Measurements from ENCODE around the gene NACC2.
A peak's percentile ranks its signal among the peaks of the same experiment; 100 is the strongest.

Gene NACC2

GRCh38 chr9:135997090-135998015 is 97.7 kb downstream of the NACC2 start:
- WGBS (ENCODE audit: insufficient coverage): 64% methylated on average over 32 of the region's 34 CpGs
- Histone ChIP-seq H3K4me3 (ENCODE audit: control insufficient read depth in 1 of 7, extremely low read depth in 1 of 7, insufficient read depth in 4 of 7, low read depth in 2 of 7, low read length in 6 of 7) (no peak overlapping the region), H3K9me3 (ENCODE audit: control extremely low read depth in 1 of 5, control insufficient read depth in 4 of 5, insufficient read depth in 2 of 5, low read depth in 1 of 5, low read length in 4 of 5) (no peaks in the 10 kb centered on the region), H3K27ac (ENCODE audit: insufficient read depth in 1 of 2, low read depth in 1 of 2, low read length in 2 of 2, poor library complexity in 1 of 2, severe bottlenecking in 2 of 2) (no peak overlapping the region), H3K36me3 (ENCODE audit: control insufficient read depth in 4 of 4, insufficient read depth in 4 of 4, low read length in 3 of 4) (no peaks in the 10 kb centered on the region), H3K27me3 (replicated peaks in 2 of 5; ENCODE audit: control insufficient read depth in 4 of 5, insufficient read depth in 5 of 5, low read length in 4 of 5) (no peaks in the 10 kb centered on the region), H3K4me1 (ENCODE audit: control extremely low read depth in 1 of 4, control insufficient read depth in 4 of 4, insufficient read depth in 4 of 4, low read length in 3 of 4) (peaks cover 0 to 41% (median 31%) of the 10 kb centered on the region in 4 experiments)
- POLR2A ChIA-PET: no interaction called here
- CTCF ChIA-PET: interaction anchor here (0.8 kb wide), 1 partner anchor 10 kb away, joined by 3 read pairs; no protein-coding TSS in a partner anchor
- DNase-seq: no peak

DNA sequence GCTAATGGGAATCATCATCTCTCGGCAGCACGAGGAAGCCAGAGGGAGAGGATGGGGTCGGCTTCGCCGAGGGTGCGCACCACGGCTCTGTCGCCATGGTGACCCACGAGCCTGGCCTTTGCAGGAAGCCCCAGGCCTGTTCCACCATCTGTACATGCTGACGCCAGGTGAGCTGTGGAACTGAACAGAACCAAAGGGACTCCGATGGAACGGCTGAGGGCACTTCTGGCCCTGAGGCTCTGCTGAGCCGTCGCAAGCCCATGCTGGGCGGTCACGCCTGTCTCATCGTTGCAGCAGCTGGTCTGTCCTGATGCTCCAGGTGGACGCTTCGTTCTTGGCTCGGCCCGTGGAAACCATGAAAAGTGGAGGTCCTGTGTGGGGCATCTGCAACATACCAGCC is 99.3 kb downstream of the NACC2 start:
- Histone ChIP-seq H3K36me3 (ENCODE audit: control insufficient read depth in 4 of 4, insufficient read depth in 4 of 4, low read length in 3 of 4) (no peaks in the 10 kb centered on the region), H3K4me1 (ENCODE audit: control extremely low read depth in 1 of 4, control insufficient read depth in 4 of 4, insufficient read depth in 4 of 4, low read length in 3 of 4) (peaks cover 0 to 55% (median 45%) of the 10 kb centered on the region in 4 experiments), H3K27me3 (replicated peaks in 2 of 5; ENCODE audit: control insufficient read depth in 4 of 5, insufficient read depth in 5 of 5, low read length in 4 of 5) (no peaks in the 10 kb centered on the region), H3K4me3 (ENCODE audit: control insufficient read depth in 1 of 7, extremely low read depth in 1 of 7, insufficient read depth in 4 of 7, low read depth in 2 of 7, low read length in 6 of 7) (no peak overlapping the region), H3K27ac (ENCODE audit: insufficient read depth in 1 of 2, low read depth in 1 of 2, low read length in 2 of 2, poor library complexity in 1 of 2, severe bottlenecking in 2 of 2) (no peak overlapping the region), H3K9me3 (ENCODE audit: control extremely low read depth in 1 of 5, control insufficient read depth in 4 of 5, insufficient read depth in 2 of 5, low read depth in 1 of 5, low read length in 4 of 5) (no peaks in the 10 kb centered on the region)
- ChIA-PET POLR2A (no interaction called here), CTCF (interaction anchor here (0.6 kb wide), 1 partner anchor 73 kb away, joined by 3 read pairs; no protein-coding TSS in a partner anchor)
- WGBS (ENCODE audit: insufficient coverage): 98% methylated on average over 21 of the region's 21 CpGs
- no peak for DNase-seq

- Histone ChIP-seq H3K9me3 (ENCODE audit: control extremely low read depth in 1 of 5, control insufficient read depth in 4 of 5, insufficient read depth in 2 of 5, low read depth in 1 of 5, low read length in 4 of 5) (no peaks in the 10 kb centered on the region), H3K36me3 (ENCODE audit: control insufficient read depth in 4 of 4, insufficient read depth in 4 of 4, low read length in 3 of 4) (no peaks in the 10 kb centered on the region), H3K27ac (ENCODE audit: insufficient read depth in 1 of 2, low read depth in 1 of 2, low read length in 2 of 2, poor library complexity in 1 of 2, severe bottlenecking in 2 of 2) (no peak overlapping the region), H3K4me1 (ENCODE audit: control extremely low read depth in 1 of 4, control insufficient read depth in 4 of 4, insufficient read depth in 4 of 4, low read length in 3 of 4) (peaks cover 0 to 65% (median 55%) of the 10 kb centered on the region in 4 experiments), H3K4me3 (ENCODE audit: control insufficient read depth in 1 of 7, extremely low read depth in 1 of 7, insufficient read depth in 4 of 7, low read depth in 2 of 7, low read length in 6 of 7) (no peak overlapping the region), H3K27me3 (replicated peaks in 2 of 5; ENCODE audit: control insufficient read depth in 4 of 5, insufficient read depth in 5 of 5, low read length in 4 of 5) (no peaks in the 10 kb centered on the region)
- ChIA-PET POLR2A (no interaction called here), CTCF (interaction anchor here (1.0 to 1.3 kb wide), 3 partner anchors 26 to 128 kb away, joined by 3 to 4 read pairs (median 3); no protein-coding TSS in a partner anchor)
- WGBS (ENCODE audit: insufficient coverage): 74% methylated on average over 12 of the region's 20 CpGs
- peak in 2 of 3 donors; percentile 76 to 80 for DNase-seq
Measured at GRCh38 chr9:135994501-135995192, 100.4 kb downstream of the NACC2 start.

DNA sequence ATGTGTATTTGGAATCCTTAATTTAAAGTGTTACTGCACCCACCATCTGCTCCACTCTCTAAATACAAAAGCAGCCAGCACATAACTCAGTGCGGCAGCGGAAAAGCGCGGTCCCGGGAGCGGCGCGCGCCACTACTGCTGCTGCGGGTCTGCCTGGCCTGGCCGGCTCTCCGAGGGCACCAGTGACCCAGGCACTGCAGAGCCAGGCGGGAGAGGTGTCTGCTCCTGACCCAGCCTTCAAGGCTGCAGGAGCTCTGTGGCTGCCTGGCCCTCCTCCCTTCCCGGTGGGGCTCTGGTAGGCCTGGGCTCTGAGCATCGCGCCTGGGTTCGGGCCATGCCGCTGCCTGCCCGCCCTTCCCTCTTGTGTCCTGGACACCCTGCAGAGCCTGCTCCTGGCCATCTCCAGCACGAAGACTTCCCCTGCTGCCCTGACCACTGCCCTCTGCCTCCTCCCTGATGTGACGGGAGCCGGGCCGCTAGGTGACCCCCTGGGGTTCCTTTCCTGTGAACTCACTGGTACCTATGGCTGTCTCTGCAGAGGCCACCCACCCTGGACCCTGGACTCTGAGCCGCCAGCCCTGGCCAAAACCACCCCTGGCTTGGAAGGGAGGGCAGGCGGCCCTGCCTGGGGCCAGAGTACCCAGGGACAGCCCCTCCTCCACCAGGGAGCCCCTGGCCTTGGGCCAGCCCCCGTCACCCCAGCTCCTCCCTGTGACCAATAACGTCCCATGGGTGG is 101.2 kb downstream of the NACC2 start:
- POLR2A ChIA-PET: no interaction called here
- H3K4me1 ChIP-seq (ENCODE audit: control extremely low read depth in 1 of 4, control insufficient read depth in 4 of 4, insufficient read depth in 4 of 4, low read length in 3 of 4): peaks cover 0 to 72% (median 61%) of the 10 kb centered on the region in 4 experiments
- CTCF ChIA-PET: interaction anchor here (1.0 to 1.3 kb wide), 3 partner anchors 26 to 129 kb away, joined by 3 to 4 read pairs (median 3); no protein-coding TSS in a partner anchor

GRCh38 chr9:135993409-135993742 is 101.7 kb downstream of the NACC2 start:
- Histone ChIP-seq H3K9me3 (ENCODE audit: control extremely low read depth in 1 of 5, control insufficient read depth in 4 of 5, insufficient read depth in 2 of 5, low read depth in 1 of 5, low read length in 4 of 5) (no peaks in the 10 kb centered on the region), H3K27me3 (replicated peaks in 2 of 5; ENCODE audit: control insufficient read depth in 4 of 5, insufficient read depth in 5 of 5, low read length in 4 of 5) (no peaks in the 10 kb centered on the region), H3K36me3 (ENCODE audit: control insufficient read depth in 4 of 4, insufficient read depth in 4 of 4, low read length in 3 of 4) (no peaks in the 10 kb centered on the region), H3K4me3 (ENCODE audit: control insufficient read depth in 1 of 7, extremely low read depth in 1 of 7, insufficient read depth in 4 of 7, low read depth in 2 of 7, low read length in 6 of 7) (peak overlapping the region in 2 of 7 experiments; percentile 8 to 40), H3K4me1 (ENCODE audit: control extremely low read depth in 1 of 4, control insufficient read depth in 4 of 4, insufficient read depth in 4 of 4, low read length in 3 of 4) (peaks cover 0 to 78% (median 63%) of the 10 kb centered on the region in 4 experiments), H3K27ac (ENCODE audit: insufficient read depth in 1 of 2, low read depth in 1 of 2, low read length in 2 of 2, poor library complexity in 1 of 2, severe bottlenecking in 2 of 2) (no peak overlapping the region)
- WGBS (ENCODE audit: insufficient coverage): 90% methylated on average over 8 of the region's 13 CpGs
- ChIA-PET CTCF (interaction anchor here (1.0 to 1.3 kb wide), 2 partner anchors 25 to 63 kb away, joined by 3 to 4 read pairs; no protein-coding TSS in a partner anchor), POLR2A (no interaction called here)
- DNase-seq: no peak

More for the DNA sequence above, 101.2 kb downstream of the NACC2 start:
- Histone ChIP-seq H3K27ac (ENCODE audit: insufficient read depth in 1 of 2, low read depth in 1 of 2, low read length in 2 of 2, poor library complexity in 1 of 2, severe bottlenecking in 2 of 2) (no peak overlapping the region), H3K4me3 (ENCODE audit: control insufficient read depth in 1 of 7, extremely low read depth in 1 of 7, insufficient read depth in 4 of 7, low read depth in 2 of 7, low read length in 6 of 7) (no peak overlapping the region), H3K36me3 (ENCODE audit: control insufficient read depth in 4 of 4, insufficient read depth in 4 of 4, low read length in 3 of 4) (no peaks in the 10 kb centered on the region), H3K27me3 (replicated peaks in 2 of 5; ENCODE audit: control insufficient read depth in 4 of 5, insufficient read depth in 5 of 5, low read length in 4 of 5) (no peaks in the 10 kb centered on the region), H3K9me3 (ENCODE audit: control extremely low read depth in 1 of 5, control insufficient read depth in 4 of 5, insufficient read depth in 2 of 5, low read depth in 1 of 5, low read length in 4 of 5) (no peaks in the 10 kb centered on the region)
- no peak for DNase-seq
- 86% methylated on average over 19 of the region's 27 CpGs for WGBS (ENCODE audit: insufficient coverage)

GRCh38 chr9:135992486-135993408 is 102.3 kb downstream of the NACC2 start:
- Histone ChIP-seq H3K27ac (ENCODE audit: insufficient read depth in 1 of 2, low read depth in 1 of 2, low read length in 2 of 2, poor library complexity in 1 of 2, severe bottlenecking in 2 of 2) (no peak overlapping the region), H3K36me3 (ENCODE audit: control insufficient read depth in 4 of 4, insufficient read depth in 4 of 4, low read length in 3 of 4) (no peaks in the 10 kb centered on the region), H3K4me1 (ENCODE audit: control extremely low read depth in 1 of 4, control insufficient read depth in 4 of 4, insufficient read depth in 4 of 4, low read length in 3 of 4) (peaks cover 0 to 79% (median 63%) of the 10 kb centered on the region in 4 experiments), H3K4me3 (ENCODE audit: control insufficient read depth in 1 of 7, extremely low read depth in 1 of 7, insufficient read depth in 4 of 7, low read depth in 2 of 7, low read length in 6 of 7) (peak overlapping the region in 2 of 7 experiments; percentile 8 to 40), H3K9me3 (ENCODE audit: control extremely low read depth in 1 of 5, control insufficient read depth in 4 of 5, insufficient read depth in 2 of 5, low read depth in 1 of 5, low read length in 4 of 5) (no peaks in the 10 kb centered on the region), H3K27me3 (replicated peaks in 2 of 5; ENCODE audit: control insufficient read depth in 4 of 5, insufficient read depth in 5 of 5, low read length in 4 of 5) (no peaks in the 10 kb centered on the region)
- DNase-seq: peak; percentile 64 to 92 (median 87)
- ChIA-PET POLR2A (interaction anchor here (0.7 kb wide), 1 partner anchor 97 kb away, joined by 3 read pairs; no protein-coding TSS in a partner anchor), CTCF (interaction anchor here (1.0 to 1.3 kb wide), 3 partner anchors 24 to 64 kb away, joined by 3 to 4 read pairs (median 3); no protein-coding TSS in a partner anchor)
- WGBS (ENCODE audit: insufficient coverage): 5% methylated on average over 30 of the region's 32 CpGs

Data from common myeloid progenitor, CD34-positive (primary cell).